ENCODE results near the gene MTR.
"Not testable (repeated sequence)": the region's sequence is repeated elsewhere in the genome, so short reads cannot be mapped to it uniquely, and the experiment has no call there.

The MTR gene

GRCh38 chr1:236835491-236835890, 40.4 kb downstream of the MTR start:
- DNase-seq, result no peak

DNA sequence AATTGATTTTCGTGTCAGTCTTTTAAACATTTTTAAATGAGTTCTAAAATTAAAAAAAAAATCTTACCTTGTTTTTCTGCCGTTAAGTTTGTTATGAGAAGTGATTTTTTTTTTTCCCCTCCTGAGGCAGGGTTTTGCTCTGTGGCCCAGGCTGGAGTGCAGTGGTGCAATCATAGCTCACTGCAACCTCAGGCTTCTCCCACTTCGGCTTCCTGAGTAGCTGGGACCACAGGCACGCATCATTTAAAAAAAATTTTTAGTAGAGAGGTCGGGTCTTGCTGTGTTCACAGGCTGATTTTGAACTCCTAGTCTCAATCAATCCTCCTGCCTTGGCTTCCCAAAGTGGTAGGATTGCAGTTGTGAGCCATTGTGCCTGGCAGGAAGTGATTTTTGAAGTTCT, 41.1 kb downstream of the MTR start:
- DNase-seq, result no peak

DNA sequence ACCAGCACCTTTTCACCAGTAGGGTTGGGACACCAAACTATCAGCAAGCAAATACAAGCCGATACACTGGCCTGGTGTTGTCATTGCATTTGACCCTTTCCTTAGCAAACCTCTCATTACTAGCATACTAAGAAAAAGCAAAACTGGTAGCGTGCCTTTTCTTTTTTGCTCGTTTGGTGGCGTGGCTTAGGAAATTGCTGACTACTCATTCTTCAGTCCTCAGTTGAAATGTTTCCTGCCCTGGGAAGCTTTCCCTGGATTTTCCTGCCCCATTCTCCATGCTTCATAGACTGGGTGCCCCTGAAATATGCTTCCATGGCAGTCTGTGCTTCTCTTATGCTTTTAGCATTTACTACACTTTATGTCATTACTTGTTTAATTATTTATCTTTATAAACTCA, 42.0 kb downstream of the MTR start:
- no peak for DNase-seq

GRCh38 chr1:236837897-236838296, 42.8 kb downstream of the MTR start:
- DNase-seq, result no peak

- no peak for DNase-seq
Observed at GRCh38 chr1:236841341-236841740, 46.2 kb downstream of the MTR start.

- no peak for DNase-seq
Observed at GRCh38 chr1:236844499-236845271, 49.6 kb downstream of the MTR start.

GRCh38 chr1:236845830-236846229, 50.7 kb downstream of the MTR start:
- DNase-seq, result no peak

DNA sequence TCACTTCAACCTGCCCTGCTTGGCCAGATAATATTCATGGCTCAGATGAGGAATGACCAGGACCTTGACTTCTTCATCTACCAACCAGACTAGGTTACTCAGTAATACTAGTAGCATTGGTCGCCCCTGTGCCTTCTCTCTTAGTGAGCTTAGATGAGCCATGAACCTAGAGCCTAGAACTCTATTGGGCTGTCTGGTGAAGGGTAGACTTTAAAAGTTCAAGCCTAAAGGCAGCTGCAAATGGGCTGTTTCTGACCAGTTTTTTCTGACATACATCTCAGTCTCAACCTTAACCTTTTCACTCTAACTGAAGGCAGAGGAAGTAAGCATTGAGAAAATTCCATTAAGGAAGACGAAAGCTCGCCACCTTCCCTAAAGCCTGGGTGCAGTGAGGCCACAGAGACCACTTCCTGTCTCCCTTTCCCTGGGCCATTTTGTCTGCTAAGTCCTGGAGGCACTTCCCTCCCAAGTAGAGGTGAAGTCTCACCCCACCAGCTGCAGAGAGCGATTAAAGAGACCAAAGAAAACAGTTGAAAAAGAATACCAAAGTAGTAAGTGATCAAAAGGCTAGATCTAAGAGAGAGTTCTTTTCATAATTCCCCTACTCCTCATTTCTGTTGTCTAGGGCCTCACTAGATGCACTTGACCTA, 53.3 kb downstream of the MTR start:
- DNase-seq, result no peak

DNA sequence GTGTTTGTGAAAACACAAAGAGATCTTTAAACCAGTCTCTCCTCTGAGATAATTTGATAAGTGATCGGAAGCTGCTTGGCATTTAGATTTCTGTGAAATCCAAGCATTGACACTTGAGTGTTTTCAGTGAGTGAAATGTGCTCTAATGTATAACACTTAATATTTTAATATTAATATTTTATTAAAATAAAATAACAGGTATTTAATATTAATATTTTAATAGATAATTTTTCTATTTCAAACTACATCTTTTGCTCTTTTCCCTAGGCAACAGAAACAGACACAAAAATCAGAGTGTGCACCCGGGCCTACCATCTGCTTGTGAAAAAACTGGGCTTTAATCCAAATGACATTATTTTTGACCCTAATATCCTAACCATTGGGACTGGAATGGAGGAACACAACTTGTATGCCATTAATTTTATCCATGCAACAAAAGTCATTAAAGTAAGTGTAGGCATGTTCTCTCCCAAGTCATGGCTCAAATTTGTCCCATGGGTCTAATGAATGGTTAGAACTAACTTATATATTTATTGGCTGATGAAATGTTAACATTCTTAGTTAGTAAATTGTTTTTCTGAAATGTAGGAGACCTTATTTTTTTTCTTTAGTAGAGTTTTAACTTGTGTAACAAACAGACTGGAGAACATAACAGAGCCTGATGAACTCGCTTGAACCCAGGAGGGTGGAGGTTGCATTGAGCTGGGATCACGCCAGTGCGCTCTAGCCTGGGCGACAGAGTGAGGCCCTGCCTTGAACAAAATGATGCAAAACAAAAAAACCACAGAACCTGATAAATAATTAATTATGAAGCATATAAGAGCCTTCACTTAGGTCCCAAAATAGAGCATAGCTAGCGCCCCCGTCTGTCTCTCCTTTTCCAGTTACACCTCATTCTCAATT, 55.2 kb downstream of the MTR start:
- no peak for DNase-seq

DNA sequence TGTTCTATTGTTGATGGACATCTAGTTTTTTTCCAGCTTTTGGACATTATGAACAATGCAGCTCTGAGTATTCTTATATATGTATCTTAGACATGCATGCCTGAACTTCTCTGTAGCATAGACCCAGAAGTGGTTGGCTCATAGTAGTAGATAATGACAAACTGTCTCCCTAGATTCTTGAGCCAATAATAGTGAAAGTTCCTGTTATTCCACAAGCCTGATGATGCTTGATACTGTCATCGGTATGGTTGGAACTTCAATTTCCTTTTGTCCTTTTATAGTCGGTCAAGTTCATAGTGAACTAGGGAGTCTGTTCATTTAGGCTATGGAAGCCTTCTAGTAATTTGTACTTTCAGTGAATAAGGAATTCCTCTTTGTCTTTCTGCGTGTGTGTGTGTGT, 56.8 kb downstream of the MTR start:
- DNase-seq, result no peak

- DNase-seq, result no peak
Observed at GRCh38 chr1:236853921-236854604, 59.0 kb downstream of the MTR start.

DNA sequence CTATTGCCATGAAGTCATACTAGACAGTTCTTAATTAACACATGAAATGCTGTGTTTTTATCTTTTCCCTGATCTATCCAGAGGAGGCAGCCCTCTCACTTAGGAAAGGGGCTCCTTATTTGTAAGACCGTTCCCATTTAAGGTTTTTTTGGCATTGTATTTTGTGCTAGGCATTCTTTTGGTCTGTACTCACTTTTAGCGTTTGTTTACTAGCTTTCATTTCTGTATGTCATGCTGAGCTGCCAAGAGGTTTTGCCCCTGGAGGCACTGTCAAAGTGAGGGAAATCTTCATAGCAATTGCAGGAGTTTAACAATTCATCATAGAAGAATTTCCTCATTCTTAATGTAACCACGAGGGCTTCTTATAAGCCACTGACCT, 59.5 kb downstream of the MTR start:
- no peak for DNase-seq

GRCh38 chr1:236856649-236857048, 61.6 kb downstream of the MTR start:
- DNase-seq, result not testable (repeated sequence)

DNA sequence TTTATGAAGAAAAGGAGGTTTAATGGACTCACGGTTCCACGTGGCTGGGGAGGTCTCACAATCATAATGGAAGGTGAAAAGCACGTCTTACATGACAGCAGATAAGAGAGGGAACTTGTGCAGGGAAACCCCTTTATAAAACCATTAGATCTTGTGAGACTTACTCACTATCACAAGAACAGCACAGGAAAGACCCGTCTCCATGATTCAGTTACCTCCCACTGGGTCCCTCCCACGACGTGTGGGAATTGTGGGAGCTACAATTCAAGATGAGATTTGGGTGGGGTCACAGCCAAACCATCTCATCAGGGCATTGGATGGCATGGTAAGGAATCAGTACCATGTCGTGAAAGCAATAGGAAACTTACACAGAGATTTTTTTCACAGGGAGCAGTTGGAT, 63.1 kb downstream of the MTR start:
- DNase-seq, result no peak

GRCh38 chr1:236860101-236860500, 65.0 kb downstream of the MTR start:
- no peak for DNase-seq

DNA sequence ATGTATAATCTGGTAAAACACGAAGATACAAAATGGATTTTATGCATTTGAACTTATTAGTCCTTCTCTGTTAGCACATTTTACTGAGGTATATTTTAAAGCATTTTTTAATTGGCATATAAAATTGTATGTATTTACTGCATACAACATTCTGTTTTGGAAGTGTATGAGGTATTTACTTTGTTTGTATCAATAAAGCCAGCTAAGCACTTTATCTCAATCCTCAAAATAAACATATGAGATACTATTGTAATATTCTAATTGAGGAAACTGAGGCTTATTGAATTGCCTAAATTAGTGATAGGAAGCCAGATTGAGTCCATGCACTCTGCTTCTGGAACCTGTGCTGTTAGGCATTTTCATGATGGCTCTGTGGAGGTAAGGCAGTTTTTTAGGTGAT, 65.6 kb downstream of the MTR start:
- DNase-seq, result no peak

DNA sequence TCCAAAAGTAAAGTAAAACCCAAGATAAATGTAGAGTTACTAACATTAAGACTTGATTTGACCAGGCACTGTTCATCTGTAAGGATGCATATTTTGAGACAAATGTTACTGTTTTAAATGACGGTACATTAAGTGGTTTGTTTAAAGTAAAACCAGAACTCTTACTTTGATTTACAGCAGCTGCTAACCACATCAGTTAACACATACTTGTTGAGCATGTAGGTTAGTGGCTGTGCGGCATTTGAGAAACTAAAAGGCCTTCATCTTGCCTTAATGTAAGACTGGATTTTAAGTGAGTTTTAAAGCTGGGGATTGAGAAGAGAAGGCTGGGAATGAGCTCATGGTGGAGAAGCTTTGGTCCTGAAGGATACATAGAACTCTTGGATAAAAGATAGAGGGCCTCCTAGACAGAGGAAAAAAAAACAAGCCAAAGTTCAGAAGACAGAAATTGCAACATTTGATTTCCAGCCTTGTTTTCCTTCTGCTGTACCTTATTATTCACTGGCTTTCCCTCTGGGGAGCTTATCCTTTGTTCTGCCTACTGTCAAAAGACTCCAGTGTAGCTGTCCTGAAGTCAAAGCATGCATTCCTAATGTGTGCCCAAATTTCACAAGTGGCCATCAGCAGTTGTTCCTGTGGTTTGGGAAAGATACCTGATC, 66.6 kb downstream of the MTR start:
- DNase-seq, result no peak

- no peak for DNase-seq
Observed at GRCh38 chr1:236862219-236862591, 67.1 kb downstream of the MTR start.

DNA sequence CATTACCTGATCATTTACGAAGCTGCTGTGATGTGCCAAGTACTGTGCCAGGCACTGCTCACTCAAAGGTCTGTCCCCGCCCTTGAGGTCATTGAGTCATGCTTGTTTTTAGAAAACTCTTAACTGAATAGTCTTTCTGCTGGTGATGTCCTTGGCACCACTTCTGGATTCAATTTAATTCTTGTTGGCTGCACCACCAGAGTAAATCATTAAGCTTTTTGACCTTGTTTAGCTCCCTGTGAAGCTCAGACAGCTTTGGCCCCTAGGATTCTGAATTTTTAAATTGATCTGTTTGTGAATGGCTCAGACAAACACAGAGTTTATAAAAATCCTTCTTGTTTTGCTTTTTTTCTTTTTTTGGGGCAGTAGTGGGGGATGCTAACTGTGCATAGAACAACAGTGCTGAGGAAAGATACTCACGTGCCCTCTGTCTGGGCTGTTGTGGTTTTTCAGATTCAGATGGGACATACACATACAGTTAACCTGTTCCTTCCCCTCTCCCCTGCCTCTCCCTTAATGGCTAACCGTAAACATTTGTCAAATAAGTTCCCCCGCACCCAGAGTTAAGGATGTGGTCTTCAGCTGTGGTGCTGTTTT, 67.6 kb downstream of the MTR start:
- DNase-seq, result no peak

DNA sequence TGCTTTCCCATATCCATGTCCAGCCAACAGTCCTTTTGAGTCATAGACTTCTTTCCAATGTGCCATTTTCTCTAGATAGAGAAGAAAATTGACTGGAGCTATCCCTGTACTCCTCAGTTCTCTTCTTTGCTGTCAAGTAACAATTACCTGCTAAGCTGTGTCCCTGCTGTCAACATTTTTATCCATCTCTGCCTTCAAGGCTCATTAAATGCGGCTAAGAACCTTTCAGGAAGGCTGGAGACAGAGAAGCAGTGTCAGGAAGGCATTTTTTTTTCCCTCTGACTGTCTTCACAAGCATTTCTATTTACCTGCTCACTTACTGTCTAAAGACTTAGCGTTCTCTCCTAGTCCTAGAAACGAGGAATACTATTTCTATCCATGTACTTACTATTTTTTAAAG, 69.1 kb downstream of the MTR start:
- DNase-seq, result no peak

DNA sequence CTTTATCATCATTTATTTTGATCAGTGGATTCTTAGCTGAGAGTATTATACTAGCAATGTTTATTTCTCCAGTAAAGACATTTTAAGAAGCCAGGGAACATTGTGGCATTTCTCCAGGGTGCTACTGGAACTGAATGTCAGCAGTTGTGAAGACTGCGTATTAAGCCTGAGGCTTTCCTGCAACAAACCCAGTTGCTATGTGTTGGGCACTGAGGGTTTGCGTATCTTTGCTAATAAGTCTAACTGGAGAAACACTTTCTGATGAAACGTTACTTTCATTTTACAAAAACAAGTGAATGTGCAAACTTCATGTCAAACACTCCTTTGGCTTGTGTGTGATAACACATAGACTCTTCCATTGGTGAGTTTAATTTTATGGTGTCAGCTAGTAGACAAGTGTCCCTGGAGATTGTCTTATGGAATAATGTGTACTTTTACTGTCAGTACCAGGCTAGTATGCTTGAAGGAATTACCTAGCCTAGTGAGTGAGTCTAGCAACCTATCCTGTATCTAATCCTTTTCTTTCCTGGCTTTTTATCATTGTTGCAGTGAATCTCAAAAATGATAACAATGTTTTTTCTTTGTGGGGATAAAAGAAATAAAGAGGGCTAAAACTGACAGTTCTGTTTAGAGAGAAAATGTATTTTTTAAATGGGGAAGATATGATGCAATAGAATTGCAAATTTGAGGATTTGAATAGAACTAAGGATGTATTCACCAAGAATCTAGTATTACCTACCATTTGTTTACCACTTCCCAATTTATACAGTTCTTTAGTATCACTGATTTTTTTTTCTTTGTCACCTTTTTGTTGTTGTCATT, 70.1 kb downstream of the MTR start:
- DNase-seq, result no peak

DNA sequence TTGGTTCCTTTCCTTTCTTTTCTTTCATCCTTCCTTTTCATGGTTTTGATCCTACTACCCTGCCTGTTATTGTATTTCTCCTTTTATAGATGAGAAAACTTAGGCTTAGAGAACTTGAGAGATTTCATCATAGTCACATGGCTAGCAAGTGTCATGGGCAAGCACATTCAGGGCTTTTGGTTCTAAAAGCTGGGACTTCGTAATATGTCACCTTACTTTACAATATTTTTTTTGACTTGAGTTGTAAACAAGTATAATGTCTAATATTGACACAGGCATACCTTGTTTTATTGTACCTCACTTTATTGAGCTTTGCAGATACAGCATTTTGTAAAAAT, 70.7 kb downstream of the MTR start:
- DNase-seq, result no peak
